ENCODE measurements around the gene SDE2. TPM values are rescaled to one million over a fixed set of nuclear protein-coding genes. Genes with fewer than 3 reads are reported as not detected.

SDE2 gene
- total RNA-seq, 1 experiment from 2014 or later: 18.3 TPM

DNA sequence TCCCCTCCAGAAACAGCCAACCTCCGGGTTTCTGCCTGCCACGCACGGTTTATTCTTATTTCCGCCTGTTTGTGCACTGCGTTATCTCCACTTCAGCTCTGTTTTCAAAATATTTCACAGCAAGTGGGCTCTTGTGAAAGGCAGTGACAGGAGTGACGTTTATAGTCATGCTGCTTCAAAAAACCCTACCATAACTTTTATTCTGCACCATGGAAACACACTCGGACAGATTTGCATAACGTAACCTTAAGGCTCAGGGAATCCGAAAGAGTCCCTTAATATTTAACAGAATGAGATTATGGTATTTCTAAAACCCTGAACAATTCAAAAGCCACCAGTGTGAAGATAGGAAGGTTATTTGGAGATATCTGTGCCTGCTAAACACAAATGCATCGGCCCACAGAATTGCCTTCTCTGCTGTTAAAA, 782 bp upstream of the SDE2 start:
- H3K36me3 ChIP-seq (ENCODE audit: control insufficient read depth, insufficient read depth, low read length): peaks cover 11% of the 10 kb centered on the region
- TF ChIP-seq, protein P1, sequence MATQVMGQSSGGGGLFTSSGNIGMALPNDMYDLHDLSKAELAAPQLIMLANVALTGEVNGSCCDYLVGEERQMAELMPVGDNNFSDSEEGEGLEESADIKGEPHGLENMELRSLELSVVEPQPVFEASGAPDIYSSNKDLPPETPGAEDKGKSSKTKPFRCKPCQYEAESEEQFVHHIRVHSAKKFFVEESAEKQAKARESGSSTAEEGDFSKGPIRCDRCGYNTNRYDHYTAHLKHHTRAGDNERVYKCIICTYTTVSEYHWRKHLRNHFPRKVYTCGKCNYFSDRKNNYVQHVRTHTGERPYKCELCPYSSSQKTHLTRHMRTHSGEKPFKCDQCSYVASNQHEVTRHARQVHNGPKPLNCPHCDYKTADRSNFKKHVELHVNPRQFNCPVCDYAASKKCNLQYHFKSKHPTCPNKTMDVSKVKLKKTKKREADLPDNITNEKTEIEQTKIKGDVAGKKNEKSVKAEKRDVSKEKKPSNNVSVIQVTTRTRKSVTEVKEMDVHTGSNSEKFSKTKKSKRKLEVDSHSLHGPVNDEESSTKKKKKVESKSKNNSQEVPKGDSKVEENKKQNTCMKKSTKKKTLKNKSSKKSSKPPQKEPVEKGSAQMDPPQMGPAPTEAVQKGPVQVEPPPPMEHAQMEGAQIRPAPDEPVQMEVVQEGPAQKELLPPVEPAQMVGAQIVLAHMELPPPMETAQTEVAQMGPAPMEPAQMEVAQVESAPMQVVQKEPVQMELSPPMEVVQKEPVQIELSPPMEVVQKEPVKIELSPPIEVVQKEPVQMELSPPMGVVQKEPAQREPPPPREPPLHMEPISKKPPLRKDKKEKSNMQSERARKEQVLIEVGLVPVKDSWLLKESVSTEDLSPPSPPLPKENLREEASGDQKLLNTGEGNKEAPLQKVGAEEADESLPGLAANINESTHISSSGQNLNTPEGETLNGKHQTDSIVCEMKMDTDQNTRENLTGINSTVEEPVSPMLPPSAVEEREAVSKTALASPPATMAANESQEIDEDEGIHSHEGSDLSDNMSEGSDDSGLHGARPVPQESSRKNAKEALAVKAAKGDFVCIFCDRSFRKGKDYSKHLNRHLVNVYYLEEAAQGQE (IDR thresholded peaks at IDR 0.05; ENCODE audit: insufficient read depth in 1 of 2, low read depth in 2 of 2, low read length in 1 of 2): no peak
- TF ChIP-seq SIN3A (IDR thresholded peaks at IDR 0.05; ENCODE audit: borderline replicate concordance, insufficient read depth, low read depth, low read length): no peak
- POLR2A ChIA-PET: interaction anchor here (0.5 to 2.1 kb wide), 3 partner anchors 29 to 399 kb away, joined by 3 to 6 read pairs (median 3); partner anchors contain the start of gene H3-3A
- no peaks in the 10 kb centered on the region for H3K9me3 ChIP-seq (ENCODE audit: control insufficient read depth, insufficient read depth, low read depth, low read length)
- peak overlapping the region; percentile 79 to 92 for H3K4me3 ChIP-seq (ENCODE audit: low read depth in 2 of 2, low read length in 2 of 2)
- peaks cover 19% of the 10 kb centered on the region for H3K4me1 ChIP-seq (ENCODE audit: control insufficient read depth, insufficient read depth, low read length)
- in situ Hi-C loops (cut with HindIII; ENCODE audit: low pct_unique_long_range_greater_than_20kb, low sequenced_read_pairs) (no loop called here), intact Hi-C loops (cut with micrococcal nuclease; ENCODE audit: unreplicated experiment) (no loop called here)
- TSS peak; percentile 100 for BruUV-seq (replicated peaks)
- CTCF ChIA-PET: no interaction called here
- DNase-seq (ENCODE audit: low read depth, low spot score) (no peak), ATAC-seq (no peak; the same call in 1 of the 2 replicates)
- H3K27ac ChIP-seq (ENCODE audit: low read length): peak overlapping the region; percentile 98
- H3K27me3 ChIP-seq (ENCODE audit: control insufficient read depth, insufficient read depth, low read length): no peaks in the 10 kb centered on the region

DNA sequence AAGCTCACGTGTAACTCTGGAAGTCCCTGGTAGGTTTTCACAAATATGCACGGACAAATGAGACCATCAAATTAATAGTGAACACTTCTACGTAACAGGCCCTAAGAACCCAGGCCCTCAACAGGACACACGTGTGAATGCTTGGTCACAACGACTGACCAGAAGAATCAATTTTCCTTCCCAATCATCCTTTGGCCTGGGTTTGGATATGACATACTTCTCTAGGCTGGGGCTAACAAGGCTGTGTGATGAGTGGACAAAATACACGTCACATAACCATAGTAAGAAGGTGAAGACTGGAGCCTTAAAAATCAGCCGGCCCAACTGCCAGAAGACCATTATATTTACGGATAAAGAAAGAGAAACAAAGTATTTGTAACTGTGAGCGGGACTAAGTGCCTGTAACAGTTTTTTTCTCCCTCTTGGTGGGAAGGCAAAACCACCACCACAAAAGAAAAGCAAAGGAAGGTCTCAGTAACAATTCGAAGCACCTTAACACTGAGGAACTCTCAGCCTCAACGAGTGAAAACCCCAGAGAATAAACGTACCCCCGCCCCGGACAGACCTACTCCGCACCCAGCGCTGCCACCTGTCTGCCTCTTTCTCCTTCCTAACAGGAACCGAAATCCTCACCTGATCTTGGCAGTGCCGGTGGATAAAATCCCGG, 450 bp downstream of the SDE2 start:
- ChIA-PET CTCF (no interaction called here), POLR2A (interaction anchor here (0.6 to 2.1 kb wide), 2 partner anchors 63 to 92 kb away, joined by 3 to 6 read pairs; partner anchors contain the start of gene H3-3A)
- H3K27ac ChIP-seq (ENCODE audit: low read length): peak overlapping the region; percentile 97
- peak overlapping the region; percentile 92 to 99 for H3K4me3 ChIP-seq (ENCODE audit: low read depth in 2 of 2, low read length in 2 of 2)
- ATAC-seq: peak; percentile 70
- no peak for DNase-seq (ENCODE audit: low read depth, low spot score)
- no peaks in the 10 kb centered on the region for H3K27me3 ChIP-seq (ENCODE audit: control insufficient read depth, insufficient read depth, low read length)
- H3K4me1 ChIP-seq (ENCODE audit: control insufficient read depth, insufficient read depth, low read length): peaks cover 19% of the 10 kb centered on the region
- TF ChIP-seq POLR2AphosphoS5 (IDR thresholded peaks at IDR 0.05; ENCODE audit: low read depth, low read length) (no peak), SIN3A (IDR thresholded peaks at IDR 0.05; ENCODE audit: borderline replicate concordance, insufficient read depth, low read depth, low read length) (no peak), TCF7L2 (IDR thresholded peaks at IDR 0.05; ENCODE audit: low read depth, low read length) (no peak)
- TF ChIP-seq, protein P1 (IDR thresholded peaks at IDR 0.05; ENCODE audit: insufficient read depth in 1 of 2, low read depth in 2 of 2, low read length in 1 of 2): no peak
- TF ChIP-seq, protein P2, sequence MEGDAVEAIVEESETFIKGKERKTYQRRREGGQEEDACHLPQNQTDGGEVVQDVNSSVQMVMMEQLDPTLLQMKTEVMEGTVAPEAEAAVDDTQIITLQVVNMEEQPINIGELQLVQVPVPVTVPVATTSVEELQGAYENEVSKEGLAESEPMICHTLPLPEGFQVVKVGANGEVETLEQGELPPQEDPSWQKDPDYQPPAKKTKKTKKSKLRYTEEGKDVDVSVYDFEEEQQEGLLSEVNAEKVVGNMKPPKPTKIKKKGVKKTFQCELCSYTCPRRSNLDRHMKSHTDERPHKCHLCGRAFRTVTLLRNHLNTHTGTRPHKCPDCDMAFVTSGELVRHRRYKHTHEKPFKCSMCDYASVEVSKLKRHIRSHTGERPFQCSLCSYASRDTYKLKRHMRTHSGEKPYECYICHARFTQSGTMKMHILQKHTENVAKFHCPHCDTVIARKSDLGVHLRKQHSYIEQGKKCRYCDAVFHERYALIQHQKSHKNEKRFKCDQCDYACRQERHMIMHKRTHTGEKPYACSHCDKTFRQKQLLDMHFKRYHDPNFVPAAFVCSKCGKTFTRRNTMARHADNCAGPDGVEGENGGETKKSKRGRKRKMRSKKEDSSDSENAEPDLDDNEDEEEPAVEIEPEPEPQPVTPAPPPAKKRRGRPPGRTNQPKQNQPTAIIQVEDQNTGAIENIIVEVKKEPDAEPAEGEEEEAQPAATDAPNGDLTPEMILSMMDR (IDR thresholded peaks at IDR 0.05): no peak
- no peaks in the 10 kb centered on the region for H3K9me3 ChIP-seq (ENCODE audit: control insufficient read depth, insufficient read depth, low read depth, low read length)
- TSS peak; percentile 84 for BruUV-seq (replicated peaks)
- in situ Hi-C loops (cut with HindIII; ENCODE audit: low pct_unique_long_range_greater_than_20kb, low sequenced_read_pairs) (no loop called here), intact Hi-C loops (cut with micrococcal nuclease; ENCODE audit: unreplicated experiment) (no loop called here)
- H3K36me3 ChIP-seq (ENCODE audit: control insufficient read depth, insufficient read depth, low read length): peaks cover 11% of the 10 kb centered on the region
